ENCODE results near the gene FICD. TPM values are rescaled to one million over a fixed set of nuclear protein-coding genes. Genes with fewer than 3 reads are reported as not detected.

Gene FICD
- total RNA-seq, 2 experiments from 2014 or later, result 5.7 to 6.0 TPM

GRCh38 chr12:108563136-108563803 lies 48.2 kb downstream of the FICD start:
- peak; percentile 92 for DNase-seq
- peaks cover 57% of the 10 kb centered on the region for H3K4me1 Mint-ChIP-seq (ENCODE audit: low read depth)
- H3K4me3 Mint-ChIP-seq, result peak overlapping the region; percentile 100
- H3K9me3 Mint-ChIP-seq, result no peaks in the 10 kb centered on the region
- intact Hi-C loops (cut with micrococcal nuclease), result loop anchor here (1.0 to 10.0 kb wide), 9 partner anchors 55 to 536 kb away; partner anchors contain the start of genes SSH1 and USP30
- peak overlapping the region; percentile 99 for H3K27ac Mint-ChIP-seq
- H3K27me3 Mint-ChIP-seq, result no peaks in the 10 kb centered on the region
- peaks cover 45% of the 10 kb centered on the region for H3K36me3 Mint-ChIP-seq
- CTCF ChIA-PET, result interaction anchor here (0.8 to 18.8 kb wide), 15 partner anchors 12 to 387 kb away, joined by 3 to 472 read pairs (median 6); partner anchors contain the start of gene SELPLG
- POLR2A ChIA-PET, result interaction anchor here (0.6 to 7.0 kb wide), 9 partner anchors 10 to 294 kb away, joined by 3 to 66 read pairs (median 5); partner anchors contain the start of genes SELPLG and SSH1

DNA sequence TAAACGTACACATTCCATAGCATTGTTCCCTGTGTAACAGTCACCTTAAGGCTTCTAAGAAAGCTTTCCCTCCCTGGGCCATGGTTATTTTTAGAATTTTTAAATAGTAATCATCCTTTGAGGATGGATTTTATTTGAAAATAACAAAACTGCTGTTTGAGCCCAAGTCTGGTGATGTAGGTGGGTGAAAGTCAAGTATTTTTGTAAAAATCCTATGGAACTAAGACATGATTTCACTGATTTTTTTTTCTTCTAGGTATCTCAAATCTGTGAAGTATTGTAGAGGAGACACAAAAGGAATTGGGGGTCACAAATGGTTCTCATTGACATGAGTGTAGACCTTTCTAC lies 48.7 kb downstream of the FICD start:
- no peak for DNase-seq
- peaks cover 58% of the 10 kb centered on the region for H3K4me1 Mint-ChIP-seq (ENCODE audit: low read depth)
- H3K9me3 Mint-ChIP-seq, result no peaks in the 10 kb centered on the region
- intact Hi-C loops (cut with micrococcal nuclease), result loop anchor here (1.0 to 10.0 kb wide), 9 partner anchors 55 to 535 kb away; partner anchors contain the start of genes SSH1 and USP30
- POLR2A ChIA-PET, result interaction anchor here (0.6 to 7.0 kb wide), 3 partner anchors 10 to 70 kb away, joined by 3 to 66 read pairs (median 48); partner anchors contain the start of gene SELPLG
- peaks cover 48% of the 10 kb centered on the region for H3K36me3 Mint-ChIP-seq
- no peaks in the 10 kb centered on the region for H3K27me3 Mint-ChIP-seq
- CTCF ChIA-PET, result interaction anchor here (0.6 to 18.8 kb wide), 12 partner anchors 12 to 387 kb away, joined by 3 to 472 read pairs (median 5); no protein-coding TSS in a partner anchor
- H3K27ac Mint-ChIP-seq, result peak overlapping the region; percentile 99
- H3K4me3 Mint-ChIP-seq, result peak overlapping the region; percentile 100

DNA sequence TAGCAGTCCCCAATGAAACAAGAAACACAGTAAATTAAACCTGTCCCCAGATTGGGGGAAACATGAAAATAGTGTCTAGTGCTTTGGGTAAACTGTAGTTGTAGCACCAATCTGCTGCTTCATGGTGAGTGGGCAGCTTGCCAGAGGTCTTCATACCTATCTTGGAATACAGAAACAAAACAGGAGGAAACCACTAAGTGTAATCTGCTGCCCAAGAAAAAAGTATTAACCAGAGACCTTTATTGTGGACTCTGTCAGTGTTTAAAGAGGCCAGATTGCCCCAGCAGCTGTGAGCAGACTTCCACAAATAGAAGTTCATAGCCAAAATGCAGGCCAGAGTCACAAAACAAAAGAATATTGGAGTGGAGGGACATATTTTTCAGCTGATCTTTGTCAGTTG lies 49.6 kb downstream of the FICD start:
- H3K9me3 Mint-ChIP-seq, result no peaks in the 10 kb centered on the region

DNA sequence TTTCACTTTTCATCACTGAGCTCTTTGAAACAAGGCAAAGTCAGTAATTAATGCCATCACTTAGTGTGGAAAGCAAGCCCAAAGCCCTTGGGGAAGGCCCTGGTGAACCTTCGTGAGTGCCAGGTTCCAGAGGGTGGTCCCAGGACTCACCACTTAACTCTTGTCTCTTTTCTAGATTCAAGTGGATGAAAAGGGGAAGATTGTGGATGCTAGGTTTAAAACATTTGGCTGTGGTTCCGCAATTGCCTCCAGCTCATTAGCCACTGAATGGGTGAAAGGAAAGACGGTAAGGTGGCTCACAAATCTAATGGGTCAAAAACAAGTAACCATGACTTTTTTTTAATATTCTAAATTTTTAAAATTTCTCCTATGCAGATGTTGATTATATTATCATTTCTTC lies 50.1 kb downstream of the FICD start:
- Mint-ChIP-seq H3K9me3 (no peaks in the 10 kb centered on the region), H3K4me1 (ENCODE audit: low read depth) (peaks cover 57% of the 10 kb centered on the region), H3K27me3 (no peaks in the 10 kb centered on the region), H3K36me3 (peaks cover 46% of the 10 kb centered on the region), H3K4me3 (no peak overlapping the region), H3K27ac (peak overlapping the region; percentile 50)
- CTCF ChIA-PET, result interaction anchor here (0.8 to 18.8 kb wide), 8 partner anchors 51 to 239 kb away, joined by 3 to 472 read pairs (median 10); no protein-coding TSS in a partner anchor
- POLR2A ChIA-PET, result interaction anchor here (7.0 kb wide), 1 partner anchor 52 kb away, joined by 48 read pairs; no protein-coding TSS in a partner anchor
- intact Hi-C loops (cut with micrococcal nuclease), result loop anchor here (10.0 kb wide), 1 partner anchor 270 kb away; no protein-coding TSS in a partner anchor
- no peak for DNase-seq

More for the DNA sequence above, 49.6 kb downstream of the FICD start:
- H3K4me3 Mint-ChIP-seq, result no peak overlapping the region
- no peak for DNase-seq
- intact Hi-C loops (cut with micrococcal nuclease), result loop anchor here (10.0 kb wide), 1 partner anchor 270 kb away; no protein-coding TSS in a partner anchor
- H3K36me3 Mint-ChIP-seq, result peaks cover 48% of the 10 kb centered on the region
- POLR2A ChIA-PET, result interaction anchor here (7.0 kb wide), 1 partner anchor 53 kb away, joined by 48 read pairs; no protein-coding TSS in a partner anchor
- no peaks in the 10 kb centered on the region for H3K27me3 Mint-ChIP-seq
- peaks cover 59% of the 10 kb centered on the region for H3K4me1 Mint-ChIP-seq (ENCODE audit: low read depth)
- H3K27ac Mint-ChIP-seq, result peak overlapping the region; percentile 42
- CTCF ChIA-PET, result interaction anchor here (0.8 to 18.8 kb wide), 10 partner anchors 11 to 386 kb away, joined by 3 to 472 read pairs (median 8); no protein-coding TSS in a partner anchor

DNA sequence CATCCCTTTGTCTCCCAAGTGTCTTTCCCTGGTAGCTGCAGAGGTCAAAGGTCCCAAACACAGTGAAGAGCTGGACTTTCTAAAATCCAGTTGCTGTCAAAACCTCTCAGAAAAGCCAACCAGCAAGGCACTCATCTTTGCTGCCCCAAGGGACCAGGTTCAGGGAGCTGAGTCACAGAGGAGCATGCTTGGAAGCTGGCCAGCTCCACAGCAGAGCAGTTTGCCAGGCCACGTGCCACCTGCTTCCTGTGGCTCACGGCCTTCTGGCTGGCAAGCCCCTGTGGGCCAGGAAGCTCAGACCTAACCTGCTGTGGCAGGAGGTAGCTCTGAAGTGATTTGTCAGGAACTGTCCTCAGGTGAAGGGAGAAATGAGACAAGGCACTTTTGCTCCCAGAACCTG lies 50.9 kb downstream of the FICD start:
- Mint-ChIP-seq H3K36me3 (peaks cover 48% of the 10 kb centered on the region), H3K27ac (peak overlapping the region; percentile 50), H3K9me3 (no peaks in the 10 kb centered on the region), H3K4me3 (no peak overlapping the region), H3K27me3 (no peaks in the 10 kb centered on the region), H3K4me1 (ENCODE audit: low read depth) (peaks cover 64% of the 10 kb centered on the region)
- DNase-seq, result peak; percentile 85
- CTCF ChIA-PET, result interaction anchor here (0.7 to 18.8 kb wide), 5 partner anchors 50 to 385 kb away, joined by 3 to 472 read pairs (median 4); no protein-coding TSS in a partner anchor
- intact Hi-C loops (cut with micrococcal nuclease), result loop anchor here (10.0 kb wide), 1 partner anchor 269 kb away; no protein-coding TSS in a partner anchor
- POLR2A ChIA-PET, result interaction anchor here (0.6 to 0.9 kb wide), 2 partner anchors 51 to 70 kb away, joined by 3 read pairs; no protein-coding TSS in a partner anchor

GRCh38 chr12:108566452-108566851 lies 51.4 kb downstream of the FICD start:
- no peak overlapping the region for H3K4me3 Mint-ChIP-seq
- no peaks in the 10 kb centered on the region for H3K27me3 Mint-ChIP-seq
- CTCF ChIA-PET, result interaction anchor here (0.7 to 18.8 kb wide), 5 partner anchors 50 to 384 kb away, joined by 3 to 472 read pairs (median 4); no protein-coding TSS in a partner anchor
- peak overlapping the region; percentile 50 for H3K27ac Mint-ChIP-seq
- peaks cover 48% of the 10 kb centered on the region for H3K36me3 Mint-ChIP-seq
- intact Hi-C loops (cut with micrococcal nuclease), result loop anchor here (10.0 kb wide), 1 partner anchor 268 kb away; no protein-coding TSS in a partner anchor
- DNase-seq, result no peak
- POLR2A ChIA-PET, result interaction anchor here (0.6 to 0.9 kb wide), 2 partner anchors 52 to 69 kb away, joined by 3 read pairs; no protein-coding TSS in a partner anchor
- H3K4me1 Mint-ChIP-seq (ENCODE audit: low read depth), result peaks cover 66% of the 10 kb centered on the region
- H3K9me3 Mint-ChIP-seq, result no peaks in the 10 kb centered on the region

GRCh38 chr12:108567406-108568337 lies 52.6 kb downstream of the FICD start:
- peaks cover 48% of the 10 kb centered on the region for H3K36me3 Mint-ChIP-seq
- intact Hi-C loops (cut with micrococcal nuclease), result loop anchor here (1.0 to 10.0 kb wide), 3 partner anchors 61 to 525 kb away; partner anchors contain the start of gene ALKBH2
- no peak overlapping the region for H3K4me3 Mint-ChIP-seq
- no peaks in the 10 kb centered on the region for H3K9me3 Mint-ChIP-seq
- no peak for DNase-seq
- peak overlapping the region; percentile 94 for H3K27ac Mint-ChIP-seq
- H3K4me1 Mint-ChIP-seq (ENCODE audit: low read depth), result peaks cover 71% of the 10 kb centered on the region
- ChIA-PET CTCF (interaction anchor here (1.0 to 18.8 kb wide), 5 partner anchors 49 to 236 kb away, joined by 4 to 472 read pairs (median 12); partner anchors contain the start of gene SELPLG), POLR2A (interaction anchor here (0.6 to 2.9 kb wide), 4 partner anchors 50 to 66 kb away, joined by 3 to 20 read pairs (median 9); partner anchors contain the start of gene SELPLG)
- no peaks in the 10 kb centered on the region for H3K27me3 Mint-ChIP-seq

DNA sequence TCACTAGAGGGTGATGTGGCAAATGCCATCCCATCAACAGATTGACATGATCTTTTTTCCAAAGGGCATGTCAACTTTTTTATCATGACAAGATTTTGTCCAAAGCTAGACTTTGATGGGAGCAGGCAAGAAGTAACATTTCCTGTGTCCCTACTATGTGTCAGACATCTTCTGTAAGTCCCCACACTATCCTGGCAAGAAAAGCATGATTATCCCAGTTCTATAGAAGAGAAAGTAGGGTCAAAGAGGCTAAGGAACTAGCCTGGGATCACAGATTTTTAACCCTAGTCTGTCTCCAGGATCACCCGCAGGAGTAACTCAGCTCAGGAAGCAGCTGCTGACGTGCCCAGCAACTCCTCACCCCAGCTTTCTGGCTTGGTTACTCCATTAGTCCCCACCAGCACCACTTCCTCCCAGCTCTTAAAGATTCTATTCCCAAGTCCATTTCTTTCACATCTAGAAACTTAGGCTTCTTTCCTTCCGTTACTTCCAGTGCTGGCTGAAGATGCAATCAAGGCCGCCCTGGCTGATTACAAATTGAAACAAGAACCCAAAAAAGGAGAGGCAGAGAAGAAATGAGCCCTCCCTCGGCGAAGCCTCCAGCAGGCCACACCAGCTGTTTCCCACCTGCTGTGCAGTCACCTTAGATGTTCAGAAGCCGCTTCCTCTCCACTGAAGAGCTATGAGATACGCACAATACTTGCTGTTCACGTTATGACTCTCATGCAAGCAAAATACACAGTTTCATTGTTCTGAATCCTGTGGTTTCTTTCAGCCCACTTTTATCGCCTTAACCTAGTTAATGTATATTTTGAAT lies 53.5 kb downstream of the FICD start:
- Mint-ChIP-seq H3K27me3 (no peaks in the 10 kb centered on the region), H3K36me3 (peaks cover 48% of the 10 kb centered on the region), H3K4me1 (ENCODE audit: low read depth) (peaks cover 80% of the 10 kb centered on the region), H3K4me3 (peak overlapping the region; percentile 51), H3K27ac (peak overlapping the region; percentile 94), H3K9me3 (no peaks in the 10 kb centered on the region)
- CTCF ChIA-PET, result interaction anchor here (0.7 to 18.8 kb wide), 7 partner anchors 9 to 235 kb away, joined by 3 to 472 read pairs (median 7); partner anchors contain the start of gene SELPLG
- intact Hi-C loops (cut with micrococcal nuclease), result loop anchor here (1.0 to 10.0 kb wide), 5 partner anchors 49 to 524 kb away; partner anchors contain the start of gene ALKBH2
- DNase-seq, result peak; percentile 85
- POLR2A ChIA-PET, result interaction anchor here (0.9 to 2.9 kb wide), 5 partner anchors 10 to 65 kb away, joined by 3 to 20 read pairs (median 7); partner anchors contain the start of gene SELPLG

Measured in activated CD4-positive, alpha-beta memory T cell treated with anti-CD3 and anti-CD28 coated beads for 36 hours (primary cell).